NCI-H146 treated with DMSO at 0.1 percent for 48 hours (cell line): Measurements from ENCODE around the gene C2orf74.
"Not testable (repeated sequence)": the region's sequence is repeated elsewhere in the genome, so short reads cannot be mapped to it uniquely, and the experiment has no call there.

Experiments used
- DNase-seq: peaks from one replicate; lab custom pipeline; 2025; ENCODE audit not compliant: unreplicated experiment; lab: John Stamatoyannopoulos, UW

C2orf74 gene

DNA sequence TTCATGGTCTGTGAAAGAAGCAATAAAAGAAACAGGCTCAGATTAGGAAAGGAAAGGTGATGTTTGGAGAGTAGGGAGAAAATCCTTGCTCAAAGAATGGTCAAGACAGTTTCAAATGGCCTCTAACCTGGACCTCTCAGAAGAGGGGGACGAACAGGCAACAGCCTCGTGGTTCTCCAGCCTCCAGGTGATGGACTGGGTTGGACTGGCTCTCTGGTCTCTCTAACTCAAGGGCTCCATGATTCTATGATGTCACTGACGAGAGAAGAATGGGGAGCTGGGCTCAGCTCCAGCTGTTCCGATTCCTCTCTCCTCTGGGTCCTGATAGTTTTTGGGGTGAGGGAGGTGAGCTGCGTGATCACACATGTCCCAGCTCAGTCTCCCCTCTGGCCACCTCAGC is at the start of gene C2orf74:
Gene C2orf74 (plus strand): TSS at position 301 of the 400 bp plus-strand sequence. CDS start 327 bp downstream, outside the sequence.
- DNase-seq: no peak

DNA sequence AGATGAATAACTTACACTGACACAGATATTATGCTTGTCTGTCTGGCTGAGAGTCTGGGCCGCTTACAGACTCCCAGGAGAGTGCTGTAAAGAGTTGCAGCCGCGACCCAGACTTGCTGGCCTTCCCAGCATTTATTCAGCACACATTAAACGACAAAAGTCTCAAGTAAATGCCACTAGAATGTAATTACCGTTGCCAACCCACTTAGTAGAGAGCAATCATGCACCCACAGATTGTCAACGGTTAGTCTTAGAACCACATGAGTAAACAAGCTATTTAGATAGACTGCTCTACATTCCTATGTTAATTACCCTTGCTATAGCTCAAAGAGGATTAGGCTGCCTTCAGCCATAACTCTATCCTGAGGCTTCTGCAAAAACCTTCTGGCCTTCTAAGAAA is 47.8 kb upstream of the C2orf74 start:
- no peak for DNase-seq

DNA sequence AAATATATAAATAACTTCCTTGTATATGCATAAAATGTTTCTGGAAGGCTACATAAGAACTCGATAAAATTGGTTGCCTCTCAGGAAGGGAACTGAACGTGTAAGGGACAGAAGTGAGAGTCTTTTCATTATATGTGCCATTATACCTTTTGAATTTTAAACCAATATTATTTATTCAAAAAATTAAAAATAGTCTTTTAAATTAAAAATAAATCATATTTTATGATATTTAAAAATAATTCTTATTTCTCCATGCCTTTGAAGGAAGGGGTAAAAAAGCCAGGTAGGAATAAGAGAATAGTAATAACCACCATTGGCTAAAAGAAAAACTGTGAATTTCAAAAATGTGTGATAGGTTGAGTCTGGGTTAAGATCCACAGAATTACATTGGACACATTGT is 45.7 kb upstream of the C2orf74 start:
- DNase-seq: no peak

DNA sequence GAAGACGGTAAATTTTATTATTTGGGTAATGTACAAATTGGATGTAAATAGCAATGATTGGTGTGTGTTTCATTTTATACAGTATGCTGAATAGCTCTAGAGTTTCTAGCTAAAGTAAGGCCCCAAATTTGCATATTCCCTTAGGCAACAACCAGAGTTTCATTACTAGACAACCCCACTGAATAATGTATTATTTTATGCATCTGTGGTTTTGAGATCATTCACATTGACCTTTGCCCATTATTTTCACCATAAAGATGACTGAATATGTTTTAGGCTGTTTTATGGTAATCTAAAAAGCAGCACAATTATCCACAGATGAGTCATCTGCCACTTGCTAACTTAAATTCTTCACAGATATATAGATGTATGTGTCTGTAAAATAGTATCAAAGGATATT is 44.5 kb upstream of the C2orf74 start:
- DNase-seq: no peak

DNA sequence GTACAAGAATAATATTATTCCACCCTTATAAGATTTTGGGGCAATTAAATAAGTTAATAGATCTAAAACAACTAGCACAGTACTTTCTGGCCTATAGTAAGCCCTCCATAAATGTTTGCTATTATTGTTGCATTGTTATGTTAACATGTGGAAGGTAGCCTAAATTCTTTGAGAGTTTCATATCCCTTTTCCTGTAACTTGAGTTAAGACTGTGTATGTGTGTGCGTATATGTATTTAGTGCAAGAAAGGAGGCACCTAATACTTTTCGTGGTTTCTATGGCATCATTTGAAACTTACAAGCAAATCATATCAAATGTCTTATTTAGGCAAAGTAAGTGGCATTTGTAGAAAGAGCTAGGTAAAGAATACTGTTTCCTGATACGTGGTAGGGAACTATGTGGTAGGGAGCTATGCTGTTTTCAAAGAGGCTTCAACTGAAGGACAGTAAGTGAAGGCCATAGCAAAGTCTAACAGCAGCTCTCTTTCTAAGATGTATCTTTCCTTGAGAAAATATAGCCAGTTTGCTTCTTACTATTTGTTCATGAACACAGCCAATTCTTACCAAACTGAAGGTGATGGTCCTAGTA is 36.8 kb upstream of the C2orf74 start:
- DNase-seq: no peak

DNA sequence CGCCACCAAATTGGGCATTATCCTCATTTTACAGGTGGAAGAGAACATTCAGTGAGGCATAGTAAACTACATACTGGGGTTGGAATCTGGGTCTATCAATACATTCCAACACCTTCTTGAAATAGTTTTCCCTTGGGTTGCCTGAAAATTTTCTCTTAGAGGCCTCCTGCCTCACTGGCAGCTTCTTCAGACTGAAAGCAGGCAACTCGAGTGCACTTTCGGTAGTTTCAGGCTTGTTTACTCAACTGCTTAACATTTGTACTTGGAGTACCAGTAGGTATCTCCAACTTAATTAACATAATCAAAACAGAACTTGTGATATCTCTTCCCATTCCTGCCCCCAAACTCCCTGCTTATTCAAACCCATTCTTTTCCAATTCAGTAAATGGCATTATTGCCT is 36.2 kb upstream of the C2orf74 start:
- DNase-seq: no peak

DNA sequence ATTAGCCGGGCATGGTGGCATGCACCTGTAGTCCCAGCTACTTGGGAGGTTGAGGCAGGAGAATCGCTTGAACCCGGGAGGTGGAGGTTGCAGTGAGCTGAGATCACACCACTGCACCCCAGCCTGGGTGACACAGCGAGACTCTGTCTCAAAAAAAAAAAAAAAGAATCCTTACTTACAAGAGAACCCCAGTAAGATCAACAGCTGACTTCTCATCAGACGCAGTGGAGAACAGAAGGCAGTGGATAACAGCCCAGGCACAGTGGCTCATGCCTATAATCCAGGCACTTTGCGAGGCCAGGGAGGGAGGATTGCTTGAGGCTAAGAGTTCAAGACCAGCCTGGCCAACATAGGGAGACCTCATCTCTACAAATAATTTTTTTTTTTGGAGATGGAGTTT is 33.9 kb upstream of the C2orf74 start:
- DNase-seq: not testable (repeated sequence)

DNA sequence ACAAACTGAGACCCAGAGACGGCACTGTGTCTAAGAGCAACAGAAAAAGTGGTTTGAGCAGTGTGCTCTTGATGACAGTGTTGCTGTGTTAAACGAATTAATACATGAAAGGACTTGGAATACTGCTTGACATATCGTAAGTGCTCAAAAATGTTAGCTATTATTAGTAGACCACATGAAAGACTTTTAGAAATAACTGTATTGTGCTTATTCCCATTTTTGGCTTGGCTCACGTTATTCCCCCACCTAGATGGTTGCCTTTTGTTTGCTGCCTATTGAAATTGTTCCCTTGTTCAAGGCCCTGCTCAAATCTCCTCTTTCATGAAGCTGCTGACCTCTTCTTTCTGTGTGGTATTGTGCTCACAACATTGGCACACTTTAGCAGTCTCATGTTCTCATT is 27.8 kb upstream of the C2orf74 start:
- no peak for DNase-seq

DNA sequence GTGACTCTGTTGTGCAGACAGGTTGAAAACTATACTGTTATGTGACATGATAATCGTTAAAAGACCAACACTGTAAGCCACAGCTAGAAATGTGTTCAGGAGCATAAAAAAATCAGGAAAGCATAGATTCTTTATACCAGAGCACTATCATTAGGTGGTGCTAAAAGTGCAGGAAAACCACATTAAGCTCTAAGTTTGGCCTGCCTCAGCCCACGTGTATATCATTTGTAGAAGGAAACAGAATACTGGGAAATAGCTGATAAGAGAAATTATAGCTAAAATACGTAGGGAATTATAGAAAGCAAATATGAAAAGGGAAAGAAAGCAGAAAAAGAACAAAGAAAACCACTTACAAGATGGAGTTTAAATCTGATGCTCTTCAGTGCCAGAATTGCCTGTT is 26.5 kb upstream of the C2orf74 start:
- DNase-seq: peak; percentile 8

DNA sequence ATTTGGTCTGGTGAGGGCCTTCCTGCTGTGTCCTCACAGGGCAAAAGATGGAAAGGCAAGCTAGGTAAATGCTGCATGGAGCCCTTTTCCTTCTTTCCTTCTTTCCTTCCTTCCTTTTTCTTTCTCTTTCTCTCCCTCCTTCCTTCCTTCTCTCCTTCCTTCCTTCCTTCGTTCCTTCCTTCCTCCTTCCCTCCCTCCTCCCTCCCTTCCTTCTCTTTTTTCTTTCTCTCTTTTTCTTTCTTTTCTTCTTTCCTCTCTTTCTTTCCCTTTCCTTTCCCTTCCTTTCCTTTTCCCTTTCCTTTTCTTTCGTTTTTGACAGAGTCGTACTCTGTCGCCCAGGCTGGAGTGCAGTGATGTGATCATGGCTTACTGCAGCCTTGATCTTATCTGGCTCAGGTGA is 23.1 kb upstream of the C2orf74 start:
- no peak for DNase-seq

DNA sequence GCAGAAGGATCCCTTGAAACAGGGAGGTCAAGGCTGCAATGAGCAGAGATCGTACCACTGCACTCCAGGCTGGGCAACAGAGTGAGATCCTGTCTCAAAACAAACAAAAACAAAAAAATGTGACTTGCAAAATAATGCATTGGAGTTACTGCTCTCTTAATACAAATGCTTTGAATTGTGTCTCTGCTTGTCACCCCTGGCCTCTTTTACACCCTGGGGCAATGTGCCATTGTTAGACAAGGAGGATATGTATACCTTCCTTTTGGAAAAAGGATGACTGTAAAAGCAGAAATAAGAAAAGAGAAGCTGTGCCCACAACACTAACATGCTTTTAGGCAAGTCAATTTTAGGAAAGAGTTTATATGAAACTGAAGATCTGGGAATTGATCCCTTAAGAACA is 20.8 kb upstream of the C2orf74 start:
- DNase-seq: no peak

DNA sequence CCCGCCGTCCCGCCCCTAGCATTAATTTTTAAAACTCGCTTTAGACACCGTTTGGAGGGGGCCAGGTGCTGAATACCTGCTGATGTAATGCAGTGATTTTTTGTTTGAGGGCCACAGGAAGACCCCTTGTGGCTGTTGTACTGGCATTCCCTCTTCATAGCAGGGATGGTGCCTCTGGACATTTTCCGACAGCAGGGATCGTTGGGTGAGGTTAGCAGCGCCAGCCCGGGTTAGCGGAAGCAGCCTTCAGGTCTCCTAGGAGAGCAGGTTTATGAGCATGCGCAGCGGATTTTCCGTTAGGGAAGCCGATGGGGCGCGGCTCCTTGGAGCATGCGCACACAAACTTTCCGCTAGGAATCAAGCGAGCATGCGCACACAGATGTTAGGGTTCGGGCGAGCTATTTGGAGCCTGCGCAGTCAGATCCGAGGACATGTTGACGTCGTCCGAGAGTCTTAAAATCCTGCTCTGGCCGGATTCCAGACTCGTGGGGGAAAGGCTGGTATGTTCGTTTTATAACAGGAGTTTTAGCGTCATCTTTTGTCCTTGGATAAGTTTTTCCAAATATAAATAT is 17.2 kb upstream of the C2orf74 start:
- no peak for DNase-seq

DNA sequence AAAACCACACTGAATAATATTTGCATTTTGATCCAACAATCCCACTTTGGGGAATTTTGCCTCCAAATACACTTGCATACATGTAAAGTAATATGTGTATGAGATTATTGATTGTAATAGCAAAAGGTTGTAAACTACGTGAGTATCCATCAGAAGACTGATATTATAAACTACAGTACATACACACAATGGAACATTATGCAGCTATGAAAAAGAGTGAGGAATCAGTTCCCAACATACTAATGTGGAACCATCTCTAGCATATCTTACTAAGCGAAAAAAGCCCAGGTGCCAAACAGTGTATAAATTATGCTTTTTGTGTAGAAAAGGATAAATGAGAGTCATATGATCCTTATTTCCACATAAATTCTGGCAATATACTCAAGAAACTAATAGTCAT is 16.0 kb upstream of the C2orf74 start:
- no peak for DNase-seq

DNA sequence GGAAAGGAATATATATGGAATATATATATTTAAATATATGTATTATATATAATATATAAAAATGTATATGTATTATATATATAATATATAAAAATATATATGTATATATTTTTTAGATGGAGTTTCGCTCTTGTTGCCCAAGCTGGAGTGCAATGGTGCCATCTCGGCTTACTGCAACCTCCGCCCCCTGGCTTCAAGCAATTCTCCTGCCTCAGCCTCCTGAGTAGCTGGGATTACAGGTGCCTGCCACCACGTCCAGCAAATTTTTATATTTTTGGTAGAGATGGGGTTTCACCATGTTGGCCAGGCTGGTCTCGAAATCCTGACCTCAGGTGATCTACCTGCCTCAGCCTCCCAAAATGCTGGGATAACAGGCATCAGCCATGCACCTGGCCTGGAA is 13.9 kb upstream of the C2orf74 start:
- DNase-seq: not testable (repeated sequence)

DNA sequence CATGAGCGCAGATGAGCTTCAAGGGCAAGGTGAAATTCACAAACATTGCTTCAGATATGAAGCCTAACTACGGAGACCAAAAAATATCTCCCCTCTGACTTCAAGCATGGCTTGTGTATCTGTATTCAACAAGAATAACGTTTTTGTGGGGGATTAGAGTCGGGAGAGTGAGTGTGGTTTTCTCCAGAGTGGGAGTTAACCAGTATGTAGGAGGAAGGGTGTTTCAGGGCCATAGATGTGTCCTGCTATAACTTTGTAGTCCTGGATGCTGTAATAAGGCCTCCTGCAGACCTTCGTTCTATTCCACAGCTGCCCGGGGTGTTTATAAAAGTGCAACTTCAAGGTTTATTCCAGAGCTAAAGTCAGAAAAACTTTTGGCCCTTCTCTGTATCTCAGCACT is 12.9 kb upstream of the C2orf74 start:
- DNase-seq: no peak

DNA sequence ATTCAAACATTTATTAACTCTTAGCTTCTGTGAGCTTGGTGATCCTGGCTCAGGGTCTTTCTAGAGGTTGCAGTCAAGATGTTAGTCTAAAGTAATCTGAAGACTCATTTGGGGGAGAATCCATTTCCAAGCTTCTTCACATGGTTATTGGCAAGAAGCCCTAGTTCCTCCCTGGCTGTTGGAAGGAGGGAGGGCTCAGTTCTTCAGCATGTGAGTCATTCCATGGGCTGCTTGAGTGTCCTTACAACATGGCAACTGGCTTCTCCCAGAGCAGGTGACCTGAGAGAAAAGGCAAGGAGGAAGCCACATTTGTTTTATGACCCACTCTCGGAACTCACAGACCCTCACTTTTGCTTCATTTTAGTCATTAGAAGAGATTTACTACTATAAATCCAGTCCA is 10.6 kb upstream of the C2orf74 start:
- no peak for DNase-seq

DNA sequence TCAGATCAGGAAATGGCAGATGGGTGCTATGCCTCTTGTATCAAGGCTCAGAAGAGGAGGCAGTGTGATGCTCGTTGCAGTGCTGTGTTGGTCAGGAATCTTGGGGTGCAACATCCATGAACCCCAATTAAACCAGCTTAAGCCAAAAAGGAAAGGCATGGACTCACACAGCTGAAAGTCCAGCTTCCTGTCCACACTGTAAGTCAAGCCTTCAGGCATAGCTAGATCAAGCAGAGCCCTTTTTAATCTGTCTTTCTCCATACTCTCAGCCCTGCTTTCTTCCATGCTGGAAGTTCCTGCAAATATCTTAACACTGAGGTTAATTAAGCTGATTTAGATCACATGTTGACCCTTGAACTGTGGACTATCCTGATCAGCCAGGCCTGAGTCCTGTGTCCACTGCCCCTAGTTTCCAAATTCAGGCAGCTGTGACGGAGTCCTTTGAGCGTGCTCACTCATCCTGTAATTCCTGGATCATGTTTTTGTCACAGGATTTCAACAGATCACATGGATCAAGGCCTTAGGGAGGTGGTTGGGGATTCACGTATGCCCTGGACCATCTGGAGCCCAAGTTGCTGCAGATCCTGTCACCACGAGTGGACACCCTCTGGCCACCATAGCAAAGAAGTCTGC is 4.5 kb upstream of the C2orf74 start:
- no peak for DNase-seq

DNA sequence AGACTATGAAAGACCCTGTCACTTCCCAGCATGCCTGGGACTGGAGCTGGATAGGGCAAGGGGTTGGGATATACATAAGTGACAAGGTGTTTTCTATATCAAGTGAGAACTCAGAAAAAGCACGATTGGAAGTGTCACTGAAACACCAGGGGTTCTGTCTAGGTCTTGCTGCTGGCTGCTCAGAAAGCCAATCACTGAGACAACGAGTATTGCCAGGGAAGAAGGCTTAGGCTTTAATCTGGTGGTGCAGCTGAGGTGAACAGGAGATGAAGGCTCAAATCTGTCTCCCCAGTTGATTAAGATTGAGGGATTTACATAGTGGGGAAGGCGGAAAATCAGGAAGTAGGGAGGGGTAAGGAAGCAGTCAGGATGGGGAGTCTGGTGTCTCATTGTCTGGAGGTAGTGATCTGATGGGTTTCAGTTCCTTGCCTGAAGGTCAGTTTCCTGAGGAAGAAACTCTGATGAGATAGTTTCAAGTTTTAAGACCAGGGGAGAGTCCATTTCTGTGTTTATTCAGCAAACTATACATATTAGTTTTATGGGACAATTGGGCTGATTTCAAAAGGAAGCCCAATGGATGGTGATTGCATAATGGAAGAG is 3.5 kb upstream of the C2orf74 start:
- no peak for DNase-seq

DNA sequence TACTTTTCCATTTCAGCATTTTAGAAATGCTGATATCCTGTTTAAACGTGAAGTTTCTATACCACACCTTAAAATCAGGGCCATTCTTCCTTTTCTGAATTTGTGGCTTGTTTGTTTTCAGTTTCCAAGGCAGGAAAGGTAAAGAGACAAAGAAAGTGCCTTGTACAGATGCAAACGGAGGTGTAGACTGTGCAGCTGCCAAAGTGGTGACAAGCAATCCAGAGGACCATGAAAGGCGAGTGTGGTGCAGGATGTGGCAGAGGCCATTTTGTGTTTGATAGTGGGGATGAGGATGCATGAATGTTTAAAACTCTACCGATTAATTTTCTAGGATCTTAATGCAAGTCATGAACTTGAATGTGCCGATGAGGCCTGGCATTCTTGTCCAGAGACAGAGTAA is 733 bp downstream of the C2orf74 start:
- no peak for DNase-seq

DNA sequence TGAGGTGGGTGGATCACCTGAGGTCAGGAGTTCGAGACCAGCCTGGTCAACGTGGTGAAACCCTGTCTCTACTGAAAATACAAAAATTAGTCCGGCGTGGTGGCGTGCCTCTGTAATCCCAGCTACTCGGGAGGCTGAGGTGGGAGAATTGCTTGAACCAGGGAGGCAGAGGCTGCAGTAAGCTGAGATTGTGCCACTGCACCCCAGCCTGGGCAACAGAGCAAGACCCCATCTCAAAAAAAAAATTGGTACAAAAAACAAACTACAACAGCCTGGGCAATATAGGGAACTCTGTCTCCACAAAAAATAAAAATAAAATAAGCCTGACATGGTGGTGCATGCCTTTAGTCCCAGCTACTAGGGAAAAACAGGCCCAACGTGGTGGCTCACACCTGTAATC is 3.1 kb downstream of the C2orf74 start:
- not testable (repeated sequence) for DNase-seq

DNA sequence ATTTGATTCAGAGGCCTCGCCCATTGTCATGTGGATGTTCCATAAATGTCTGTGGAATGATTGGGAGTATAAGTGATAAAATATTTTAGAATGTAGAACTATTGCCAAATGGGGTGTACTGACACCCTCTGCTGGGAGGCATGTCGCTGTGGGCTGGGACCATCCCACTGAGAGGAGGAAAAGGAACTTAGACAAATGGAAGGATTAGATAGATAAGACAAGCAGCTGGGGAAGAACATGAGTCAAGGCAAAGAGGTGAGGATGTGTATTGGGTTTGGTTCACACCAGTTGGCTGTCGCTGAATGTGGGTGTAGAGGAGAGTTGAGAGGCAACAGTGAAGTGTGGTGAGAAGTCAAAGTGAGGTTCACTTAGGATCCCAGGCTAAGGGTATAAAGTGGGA is 4.0 kb downstream of the C2orf74 start:
- no peak for DNase-seq

DNA sequence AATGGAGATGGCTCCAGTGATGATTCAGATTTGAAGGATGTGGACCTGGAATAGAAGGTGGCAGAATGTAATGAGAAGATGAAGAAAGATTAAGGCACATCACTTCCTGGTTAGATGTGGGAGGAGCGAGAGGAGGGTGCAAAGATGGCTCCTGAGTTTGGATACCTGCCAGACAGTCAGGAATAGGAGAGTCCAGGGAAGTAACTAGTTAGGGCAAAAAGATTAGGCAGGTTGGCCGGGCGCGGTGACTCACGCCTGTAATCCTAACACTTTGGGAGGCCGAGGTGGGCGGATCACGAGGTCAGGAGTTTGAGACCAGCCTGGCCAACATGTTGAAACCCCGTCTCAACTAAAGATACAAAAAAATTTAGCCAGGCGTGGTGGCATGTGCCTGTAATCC is 5.6 kb downstream of the C2orf74 start:
- no peak for DNase-seq
